CD4-positive, alpha-beta T cell treated with Interleukin-15 for 4 hours (primary cell): ENCODE data around the gene UBE3D.
"Not testable (repeated sequence)": the region's sequence is repeated elsewhere in the genome, so short reads cannot be mapped to it uniquely, and the experiment has no call there.

Experiments
- DNase-seq: peaks from one replicate; pipeline ENCODE4 v3.0.0-alpha.2; 2020; ENCODE audit warnings: low spot score

Gene UBE3D

GRCh38 chr6:82914511-82914910 is 151.1 kb downstream of the UBE3D start:
- no peak for DNase-seq

DNA sequence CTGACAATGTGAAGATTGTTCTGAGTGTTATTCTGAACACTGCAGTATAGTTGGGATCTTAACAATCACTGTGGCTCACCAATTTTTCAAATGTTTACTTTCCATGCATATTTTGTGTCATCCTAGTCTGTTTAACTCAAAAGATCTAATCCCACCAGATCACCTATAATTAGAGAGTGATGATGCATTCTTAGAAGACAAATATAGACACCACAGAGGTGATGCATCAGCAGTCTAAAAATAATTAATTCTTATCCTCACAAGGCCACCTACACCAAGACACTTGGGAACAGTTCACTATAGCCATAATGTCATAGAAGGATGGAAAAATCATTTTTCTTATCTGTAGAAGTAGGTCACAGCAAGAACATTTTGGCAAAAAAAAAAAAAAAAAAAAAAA is 154.8 kb downstream of the UBE3D start:
- DNase-seq: no peak

DNA sequence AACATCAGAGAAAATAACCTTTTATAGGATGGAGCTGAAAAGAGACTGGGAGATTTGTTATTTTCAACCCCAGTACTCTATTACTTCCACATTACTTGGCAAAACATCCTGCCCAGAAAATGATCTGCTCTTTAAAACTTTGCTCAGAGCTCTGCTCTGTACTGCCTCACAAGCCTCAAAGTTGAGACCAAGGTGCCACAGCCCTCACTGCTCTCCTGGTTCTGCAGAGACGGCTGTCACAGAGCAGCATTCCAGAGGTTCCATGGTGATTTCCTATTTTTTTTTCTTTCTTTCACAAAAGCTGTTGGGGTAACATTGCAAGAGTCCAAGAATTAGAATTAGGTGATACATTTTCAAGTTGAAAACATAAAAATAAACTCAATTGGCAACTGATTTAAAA is 155.2 kb downstream of the UBE3D start:
- DNase-seq: no peak

DNA sequence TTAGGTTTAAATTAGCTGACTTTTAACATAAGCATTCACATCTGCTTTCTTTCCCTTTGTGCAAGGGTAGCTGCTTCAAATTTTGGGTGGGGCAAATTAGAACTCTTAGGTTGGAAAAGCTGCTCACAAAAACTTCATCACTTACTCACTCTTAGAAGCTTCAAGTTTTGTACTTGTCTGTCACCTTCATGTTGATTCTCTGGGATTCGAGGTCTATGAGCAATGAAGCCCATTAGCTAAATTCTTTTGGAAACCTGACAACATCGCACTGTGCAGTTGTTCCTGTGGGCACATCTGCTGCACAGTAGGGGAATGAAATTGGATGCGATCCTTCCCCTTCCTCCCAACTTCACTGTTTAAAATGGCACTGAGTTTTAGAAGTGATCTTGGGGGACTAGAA is 156.1 kb downstream of the UBE3D start:
- DNase-seq: no peak

DNA sequence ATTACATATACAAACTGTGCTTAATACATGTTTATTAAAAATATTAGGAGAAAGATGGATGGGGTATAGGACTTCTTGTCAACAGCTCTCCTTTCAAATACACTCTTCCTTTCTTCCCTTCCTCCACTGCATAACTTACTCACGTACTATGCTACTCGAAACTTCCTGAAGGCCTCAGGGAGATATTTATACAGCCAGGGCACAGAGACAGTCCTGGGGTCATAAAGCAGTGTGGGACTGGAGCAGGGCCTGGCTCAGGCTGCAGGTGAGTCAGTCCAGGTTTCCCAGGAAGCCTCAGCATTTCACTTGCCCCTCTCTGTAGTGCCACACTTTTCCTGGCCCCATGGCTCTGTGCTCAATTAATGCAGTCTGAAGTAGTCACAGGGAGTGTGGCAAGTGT is 157.0 kb downstream of the UBE3D start:
- no peak for DNase-seq

DNA sequence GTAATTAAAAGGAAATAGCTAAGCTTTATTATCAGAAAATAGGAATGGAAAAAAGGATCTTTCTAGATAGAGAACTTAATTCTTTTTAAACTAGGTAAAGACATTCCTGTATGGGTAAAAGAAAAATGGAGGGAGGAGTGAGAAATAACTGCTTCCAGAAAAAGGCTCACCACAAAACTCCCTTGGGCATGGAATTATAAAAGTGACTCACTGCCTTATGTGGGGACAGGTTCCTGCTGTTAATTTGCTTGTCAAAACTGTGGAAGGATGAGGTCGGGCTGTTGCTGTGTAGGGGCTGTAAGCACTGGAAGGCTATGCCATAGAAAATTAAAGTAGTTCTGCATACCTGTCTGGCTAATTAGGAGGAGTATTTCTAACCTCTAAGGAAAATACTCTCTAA is 158.7 kb downstream of the UBE3D start:
- DNase-seq: no peak

DNA sequence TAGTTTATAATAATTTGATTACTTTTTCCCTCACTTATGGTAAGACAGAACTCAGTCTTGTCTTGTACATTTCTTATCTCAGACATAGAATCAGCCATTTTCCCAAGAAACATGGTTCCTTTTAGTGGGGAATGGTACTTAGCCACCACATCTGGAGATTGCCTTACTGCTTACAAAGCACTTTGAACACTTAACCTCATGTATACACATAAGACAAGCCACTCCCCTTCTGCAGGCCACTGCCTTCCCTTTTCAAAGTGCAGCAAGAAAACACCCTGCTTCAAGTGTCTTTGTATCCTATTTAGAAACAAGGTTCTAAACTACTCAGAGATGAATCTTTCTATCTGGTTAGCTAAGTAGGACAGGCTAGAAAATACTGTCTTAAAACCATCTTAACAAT is 159.2 kb downstream of the UBE3D start:
- DNase-seq: no peak

DNA sequence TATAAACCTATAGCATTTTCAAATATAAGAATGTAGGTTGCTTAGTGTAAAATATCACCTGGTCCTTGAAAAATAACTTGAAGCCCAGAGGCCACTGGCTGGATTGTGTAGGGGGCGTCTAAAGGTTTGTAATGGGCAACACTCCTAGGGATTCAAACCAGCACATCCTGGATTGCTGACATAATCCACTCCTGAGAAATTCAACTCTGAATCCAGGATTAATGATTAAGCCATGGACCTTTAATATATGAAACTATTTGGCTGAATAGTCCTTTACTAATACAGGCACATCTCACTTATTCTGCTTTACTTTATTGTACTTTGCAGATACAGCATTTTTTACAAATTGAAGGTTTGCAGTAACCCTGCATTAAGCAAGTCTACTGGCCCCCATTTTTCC is 160.8 kb downstream of the UBE3D start:
- DNase-seq: no peak

DNA sequence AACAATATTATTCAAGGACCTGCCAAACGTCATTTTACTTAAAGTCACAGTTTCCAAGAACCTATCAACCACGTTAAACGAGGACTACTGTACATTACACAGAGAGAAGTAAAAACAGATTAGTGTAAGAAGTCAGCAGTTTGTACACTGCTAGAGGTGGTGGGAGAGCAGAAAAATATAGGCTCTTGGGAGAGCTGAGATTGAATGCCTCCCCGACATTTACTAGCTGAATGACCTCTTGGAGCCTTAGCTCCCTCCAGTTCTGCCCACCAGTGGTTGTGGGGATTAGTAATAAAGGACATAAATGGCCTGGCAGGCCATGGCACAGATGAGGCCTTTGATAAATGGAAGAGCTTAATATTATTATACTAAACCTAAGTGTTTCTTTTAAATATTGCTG is 161.4 kb downstream of the UBE3D start:
- no peak for DNase-seq

GRCh38 chr6:82902290-82902689 is 163.4 kb downstream of the UBE3D start:
- no peak for DNase-seq

DNA sequence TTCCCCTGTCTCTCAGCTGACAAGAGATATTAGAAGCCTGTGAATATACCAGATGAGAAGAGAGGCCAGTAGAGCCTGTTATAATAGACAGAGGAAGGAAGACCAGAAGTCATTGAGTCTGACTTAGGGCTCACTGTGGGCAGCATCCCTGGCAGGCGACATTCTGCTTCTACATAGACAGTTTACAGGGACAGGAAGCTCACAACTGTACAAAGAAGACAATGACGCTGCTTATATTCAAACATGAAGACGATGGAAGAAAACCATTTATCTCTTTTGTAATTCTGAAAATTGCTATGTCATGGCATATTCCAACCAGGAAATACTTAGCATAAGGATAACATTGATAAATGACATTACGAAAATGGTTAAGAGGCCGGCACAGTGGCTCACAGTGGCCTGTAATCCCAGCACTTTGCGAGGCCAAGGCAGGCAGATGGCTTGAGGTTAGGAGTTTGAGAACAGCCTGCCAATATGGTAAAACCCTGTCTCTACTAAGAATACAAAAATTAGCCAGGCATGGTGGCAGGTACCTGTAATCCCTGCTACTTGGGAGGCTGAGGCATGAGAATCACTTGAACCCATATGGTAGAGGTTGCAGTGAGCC is 170.9 kb downstream of the UBE3D start:
- no peak for DNase-seq

- no peak for DNase-seq
Observed at GRCh38 chr6:82893889-82894652, 171.6 kb downstream of the UBE3D start.

GRCh38 chr6:82891503-82891902 is 174.1 kb downstream of the UBE3D start:
- DNase-seq: not testable (repeated sequence)

DNA sequence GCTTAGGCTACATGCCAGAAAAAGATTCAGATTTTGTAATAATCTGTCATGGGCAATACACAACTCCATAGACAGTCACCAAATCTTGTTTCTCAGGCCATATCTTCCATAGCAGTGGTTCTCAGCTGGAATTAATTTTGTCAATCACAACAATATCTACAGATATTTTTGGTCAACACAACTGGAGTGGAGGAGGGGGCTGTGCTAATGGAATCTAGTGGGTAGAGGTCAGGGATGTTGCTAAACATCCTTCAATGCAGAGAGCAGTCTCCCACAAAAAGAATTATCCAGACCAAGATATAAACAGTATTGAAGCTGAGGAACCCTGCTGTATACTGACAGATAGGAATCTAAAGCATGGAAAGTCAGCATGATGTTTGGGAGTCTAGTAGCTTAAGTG is 174.6 kb downstream of the UBE3D start:
- DNase-seq: no peak

DNA sequence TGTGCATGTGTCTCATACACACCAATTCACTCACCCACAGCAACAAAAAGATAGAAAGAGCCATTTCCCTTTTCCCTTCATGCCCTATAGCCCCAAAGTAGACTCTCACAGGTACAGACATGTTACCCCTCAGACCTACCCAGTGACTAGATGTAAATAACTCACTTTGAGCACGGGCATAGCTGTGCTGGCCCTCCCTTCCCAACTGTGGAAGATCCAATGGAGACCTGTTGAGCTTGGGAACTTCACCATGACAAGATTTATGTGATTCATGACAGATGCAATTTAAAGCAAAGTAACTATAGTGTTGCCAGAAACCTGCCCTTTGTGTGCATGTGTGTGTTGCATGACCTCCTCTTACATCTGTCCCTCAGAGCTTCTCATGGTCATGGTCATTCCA is 175.4 kb downstream of the UBE3D start:
- no peak for DNase-seq

- DNase-seq: no peak
Observed at GRCh38 chr6:82889143-82889542, 176.5 kb downstream of the UBE3D start.

GRCh38 chr6:82882363-82883023 is 183.1 kb downstream of the UBE3D start:
- no peak for DNase-seq

GRCh38 chr6:82881519-82881918 is 184.1 kb downstream of the UBE3D start:
- no peak for DNase-seq

DNA sequence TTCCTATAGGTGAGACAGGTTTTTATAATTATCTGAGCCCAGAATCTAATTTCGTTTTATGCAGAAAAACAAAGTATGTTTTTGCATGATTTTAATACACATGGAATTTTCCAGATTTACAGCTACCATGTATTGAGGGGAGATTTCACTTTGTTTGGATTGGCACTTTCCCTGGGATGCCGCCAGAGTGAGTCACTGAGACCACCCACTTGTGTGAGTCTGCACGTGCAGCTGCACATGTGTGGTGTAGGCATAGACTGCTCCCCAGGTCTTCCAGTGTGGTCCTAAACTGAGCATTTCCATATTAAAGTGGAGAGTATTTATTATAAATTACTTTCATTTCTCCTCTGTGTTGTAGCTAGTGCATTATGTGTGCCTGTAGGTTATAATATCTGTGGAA is 186.8 kb downstream of the UBE3D start:
- no peak for DNase-seq

GRCh38 chr6:82877213-82878195 is 188.1 kb downstream of the UBE3D start:
- no peak for DNase-seq

DNA sequence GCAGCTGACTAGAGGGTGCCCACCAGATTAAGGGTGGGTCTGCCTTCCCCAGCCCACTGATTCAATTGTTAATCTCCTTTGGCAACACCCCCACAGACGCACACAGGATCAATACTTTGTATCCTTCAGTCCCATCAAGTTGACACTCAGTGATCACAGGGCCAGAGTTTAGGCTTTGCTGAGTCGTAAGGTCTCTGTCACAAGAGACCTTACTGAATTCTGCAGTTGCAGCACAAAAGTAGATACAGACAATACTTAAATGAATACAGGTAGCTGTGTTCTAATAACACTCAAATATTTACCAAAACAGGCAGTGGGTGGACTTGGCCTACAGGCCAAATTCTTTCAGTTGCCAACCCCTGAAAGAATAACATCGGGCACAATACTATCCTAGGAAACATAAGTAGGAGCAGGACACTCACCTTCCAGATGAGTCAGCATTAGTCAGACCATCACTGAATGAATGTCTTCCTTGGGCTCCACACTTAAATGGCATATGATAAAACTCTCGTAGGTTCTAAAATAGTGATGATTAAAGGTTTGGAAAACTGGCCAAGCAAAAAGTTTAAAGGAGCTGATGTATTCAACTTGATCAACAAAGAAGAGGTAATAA is 190.0 kb downstream of the UBE3D start:
- no peak for DNase-seq

GRCh38 chr6:82874867-82875266 is 190.8 kb downstream of the UBE3D start:
- no peak for DNase-seq
